ENCODE data around the gene SSR2.
A peak's percentile ranks its signal among the peaks of the same experiment; 100 is the strongest.

Gene SSR2

DNA sequence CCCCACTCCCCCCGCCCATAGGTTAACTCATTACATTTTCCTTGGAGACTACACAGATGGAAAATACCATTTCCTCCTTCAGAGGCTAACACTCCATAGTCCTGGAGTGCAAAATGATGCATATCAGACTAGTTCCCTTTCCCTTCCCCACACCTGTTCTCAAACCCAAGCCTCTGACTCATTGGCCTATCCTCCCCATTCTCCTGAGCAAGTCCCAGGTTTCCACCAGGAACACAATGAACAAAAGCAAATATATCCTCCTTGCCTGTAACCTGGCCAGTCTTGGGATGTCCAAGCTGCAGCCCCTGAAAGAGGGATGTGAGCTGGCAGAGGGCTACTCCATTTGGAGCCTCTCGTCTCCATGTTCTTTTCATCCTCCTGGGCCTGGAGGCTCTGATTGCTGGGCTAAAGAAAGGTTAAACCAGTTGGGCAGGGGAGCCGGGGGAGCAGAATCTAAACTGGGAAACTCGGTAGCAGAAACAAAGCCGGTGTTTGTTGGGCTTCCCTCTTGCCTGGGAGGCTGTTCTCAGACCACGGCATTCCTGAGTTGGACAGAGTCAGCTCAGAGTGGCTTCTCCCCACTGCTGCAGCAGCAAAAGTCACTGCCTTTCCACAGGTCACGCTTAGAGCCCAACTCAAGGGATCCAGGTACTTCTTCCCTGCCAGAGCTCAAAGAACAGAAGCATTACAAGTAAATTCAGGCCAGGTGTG lies 13.9 kb downstream of the SSR2 start:
- H3F3A ChIP-seq (ENCODE audit: low read depth), result no peaks in the 10 kb centered on the region; the same call in 1 of the 2 replicates
- peaks cover 6% of the 10 kb centered on the region for H4K20me1 ChIP-seq (ENCODE audit: insufficient read depth, low read length, poor library complexity, severe bottlenecking)
- H3K79me2 ChIP-seq (ENCODE audit: insufficient read depth, low read length), result no peaks in the 10 kb centered on the region
- no peak for TF ChIP-seq EZH2phosphoT487 (IDR thresholded peaks at IDR 0.05; ENCODE audit: borderline replicate concordance)
- TF ChIP-seq, protein P1, sequence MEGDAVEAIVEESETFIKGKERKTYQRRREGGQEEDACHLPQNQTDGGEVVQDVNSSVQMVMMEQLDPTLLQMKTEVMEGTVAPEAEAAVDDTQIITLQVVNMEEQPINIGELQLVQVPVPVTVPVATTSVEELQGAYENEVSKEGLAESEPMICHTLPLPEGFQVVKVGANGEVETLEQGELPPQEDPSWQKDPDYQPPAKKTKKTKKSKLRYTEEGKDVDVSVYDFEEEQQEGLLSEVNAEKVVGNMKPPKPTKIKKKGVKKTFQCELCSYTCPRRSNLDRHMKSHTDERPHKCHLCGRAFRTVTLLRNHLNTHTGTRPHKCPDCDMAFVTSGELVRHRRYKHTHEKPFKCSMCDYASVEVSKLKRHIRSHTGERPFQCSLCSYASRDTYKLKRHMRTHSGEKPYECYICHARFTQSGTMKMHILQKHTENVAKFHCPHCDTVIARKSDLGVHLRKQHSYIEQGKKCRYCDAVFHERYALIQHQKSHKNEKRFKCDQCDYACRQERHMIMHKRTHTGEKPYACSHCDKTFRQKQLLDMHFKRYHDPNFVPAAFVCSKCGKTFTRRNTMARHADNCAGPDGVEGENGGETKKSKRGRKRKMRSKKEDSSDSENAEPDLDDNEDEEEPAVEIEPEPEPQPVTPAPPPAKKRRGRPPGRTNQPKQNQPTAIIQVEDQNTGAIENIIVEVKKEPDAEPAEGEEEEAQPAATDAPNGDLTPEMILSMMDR (conservative IDR thresholded peaks at IDR 0.05; ENCODE audit: low read length), result no peak
- H3K4me3 ChIP-seq (ENCODE audit: low read length, poor library complexity, severe bottlenecking), result no peak overlapping the region
- H2AFZ ChIP-seq (ENCODE audit: low read length), result no peak overlapping the region
- H3K9me2 ChIP-seq (replicated peaks; ENCODE audit: low read depth, low read length), result no peaks in the 10 kb centered on the region
- H3K27me3 ChIP-seq (ENCODE audit: insufficient read depth, low read length, poor library complexity, severe bottlenecking), result no peaks in the 10 kb centered on the region
- H3K9me3 ChIP-seq (ENCODE audit: insufficient read depth, low read depth, low read length), result no peaks in the 10 kb centered on the region
- peaks cover 33% of the 10 kb centered on the region for H3K36me3 ChIP-seq (ENCODE audit: insufficient read depth, low read length)
- H3K9ac ChIP-seq (ENCODE audit: low read depth, low read length, poor library complexity, severe bottlenecking), result no peak overlapping the region
- peaks cover 23% of the 10 kb centered on the region for H3K4me1 ChIP-seq (ENCODE audit: insufficient read depth, low read length, poor library complexity, severe bottlenecking)
- H3K4me2 ChIP-seq (ENCODE audit: low read depth, low read length, poor library complexity, severe bottlenecking), result no peak overlapping the region

DNA sequence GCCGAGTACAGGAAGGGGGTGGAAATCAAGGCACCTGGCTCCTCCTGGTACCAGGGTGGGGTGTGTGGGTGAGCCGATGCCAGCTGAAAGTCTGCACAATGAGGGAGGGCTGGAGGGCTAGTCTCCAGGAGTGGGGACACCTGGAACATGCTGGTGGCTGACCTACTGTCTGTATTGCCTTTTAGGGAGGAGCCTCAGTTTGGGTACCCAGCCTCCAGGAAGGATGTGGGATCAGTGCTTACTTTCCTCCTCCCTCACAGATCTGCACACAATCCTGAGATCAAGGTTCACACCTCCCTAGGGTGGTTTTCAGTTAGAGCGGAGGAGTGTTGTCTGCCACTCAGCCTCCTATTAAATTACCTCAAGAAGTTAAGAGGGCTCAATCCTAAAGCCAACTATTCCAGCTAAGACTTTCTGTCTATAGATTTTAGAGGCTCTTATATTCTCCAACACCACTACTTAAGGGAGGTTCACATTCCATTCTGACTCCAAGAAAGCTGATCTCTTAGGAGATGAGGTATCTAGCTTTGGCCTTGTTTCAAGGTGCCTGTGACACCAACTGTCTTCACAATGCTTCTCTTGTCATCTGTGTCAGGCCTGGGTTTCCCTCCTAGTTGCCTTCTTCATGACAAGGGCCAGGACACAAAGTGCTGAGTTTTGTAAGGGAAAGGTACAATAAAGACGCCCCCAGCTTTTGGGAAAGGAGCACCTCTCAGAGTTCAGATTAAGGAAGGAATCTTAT lies 15.7 kb downstream of the SSR2 start:
- no peak for TF ChIP-seq EZH2phosphoT487 (IDR thresholded peaks at IDR 0.05; ENCODE audit: borderline replicate concordance)
- TF ChIP-seq, protein P1 (conservative IDR thresholded peaks at IDR 0.05; ENCODE audit: low read length), result no peak
- H3K4me1 ChIP-seq (ENCODE audit: insufficient read depth, low read length, poor library complexity, severe bottlenecking), result peaks cover 23% of the 10 kb centered on the region
- H3K9me3 ChIP-seq (ENCODE audit: insufficient read depth, low read depth, low read length), result no peaks in the 10 kb centered on the region
- H3K4me3 ChIP-seq (ENCODE audit: low read length, poor library complexity, severe bottlenecking), result peak overlapping the region; percentile 38
- H3K4me2 ChIP-seq (ENCODE audit: low read depth, low read length, poor library complexity, severe bottlenecking), result peak overlapping the region; percentile 75
- H3F3A ChIP-seq (ENCODE audit: low read depth), result no peaks in the 10 kb centered on the region; the same call in 1 of the 2 replicates
- H2AFZ ChIP-seq (ENCODE audit: low read length), result 0 out of 2 replicates have a peak overlapping the region, but pooled peaks have one; percentile 24
- peak overlapping the region; percentile 66 for H3K9ac ChIP-seq (ENCODE audit: low read depth, low read length, poor library complexity, severe bottlenecking)
- no peaks in the 10 kb centered on the region for H3K27me3 ChIP-seq (ENCODE audit: insufficient read depth, low read length, poor library complexity, severe bottlenecking)
- no peaks in the 10 kb centered on the region for H3K9me2 ChIP-seq (replicated peaks; ENCODE audit: low read depth, low read length)
- H3K36me3 ChIP-seq (ENCODE audit: insufficient read depth, low read length), result peaks cover 17% of the 10 kb centered on the region
- H3K79me2 ChIP-seq (ENCODE audit: insufficient read depth, low read length), result no peaks in the 10 kb centered on the region
- no peaks in the 10 kb centered on the region for H4K20me1 ChIP-seq (ENCODE audit: insufficient read depth, low read length, poor library complexity, severe bottlenecking)

DNA sequence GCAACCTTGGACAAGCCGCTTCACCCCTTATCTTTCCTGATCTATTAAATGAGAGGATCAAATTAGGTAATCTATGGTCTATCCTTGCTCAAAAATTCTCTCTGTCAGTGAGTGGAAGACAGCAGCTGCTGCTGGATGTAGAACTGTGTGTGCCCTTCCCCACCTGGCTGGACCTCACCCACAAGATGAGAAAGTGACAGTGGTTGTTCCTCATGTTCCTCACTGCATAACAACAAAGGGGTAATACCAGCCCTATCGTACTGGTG lies 16.9 kb downstream of the SSR2 start:
- no peak overlapping the region for H3K9ac ChIP-seq (ENCODE audit: low read depth, low read length, poor library complexity, severe bottlenecking)
- TF ChIP-seq, protein P1 (conservative IDR thresholded peaks at IDR 0.05; ENCODE audit: low read length), result no peak
- TF ChIP-seq EZH2phosphoT487 (IDR thresholded peaks at IDR 0.05; ENCODE audit: borderline replicate concordance), result no peak
- peaks cover 9% of the 10 kb centered on the region; the same call in 1 of the 2 replicates for H3K36me3 ChIP-seq (ENCODE audit: insufficient read depth, low read length)
- no peaks in the 10 kb centered on the region for H3K9me3 ChIP-seq (ENCODE audit: insufficient read depth, low read depth, low read length)
- no peaks in the 10 kb centered on the region for H3K27me3 ChIP-seq (ENCODE audit: insufficient read depth, low read length, poor library complexity, severe bottlenecking)
- no peak overlapping the region for H3K4me3 ChIP-seq (ENCODE audit: low read length, poor library complexity, severe bottlenecking)
- no peaks in the 10 kb centered on the region for H3K79me2 ChIP-seq (ENCODE audit: insufficient read depth, low read length)
- no peak overlapping the region for H3K4me2 ChIP-seq (ENCODE audit: low read depth, low read length, poor library complexity, severe bottlenecking)
- no peak overlapping the region for H2AFZ ChIP-seq (ENCODE audit: low read length)
- no peaks in the 10 kb centered on the region for H4K20me1 ChIP-seq (ENCODE audit: insufficient read depth, low read length, poor library complexity, severe bottlenecking)
- no peaks in the 10 kb centered on the region for H3F3A ChIP-seq (ENCODE audit: low read depth)
- H3K4me1 ChIP-seq (ENCODE audit: insufficient read depth, low read length, poor library complexity, severe bottlenecking), result peaks cover 23% of the 10 kb centered on the region
- no peaks in the 10 kb centered on the region for H3K9me2 ChIP-seq (replicated peaks; ENCODE audit: low read depth, low read length)
